ENCODE measurements around the gene MEIOB. TPM values are rescaled to one million over a fixed set of nuclear protein-coding genes. Genes with fewer than 3 reads are reported as not detected.

The MEIOB gene
- total RNA-seq, 1 donor from 2014 or later = 2.4 TPM

- H3K4me1 Mint-ChIP-seq (ENCODE audit: low read depth, unreplicated experiment) = no peaks in the 10 kb centered on the region
- H3K27me3 Mint-ChIP-seq (ENCODE audit: unreplicated experiment) = peaks cover 13% of the 10 kb centered on the region
- no peak overlapping the region for H3K27ac Mint-ChIP-seq (ENCODE audit: unreplicated experiment)
Measured at GRCh38 chr16:1850981-1851380, 21.0 kb downstream of the MEIOB start.

GRCh38 chr16:1846416-1846815 lies 25.5 kb downstream of the MEIOB start:
- TF ChIP-seq CTCF (IDR thresholded peaks at IDR 0.05; ENCODE audit: partially characterized antibody, unreplicated experiment) = no peak
- DNase-seq = no peak
- no peaks in the 10 kb centered on the region for H3K9me3 Mint-ChIP-seq (ENCODE audit: unreplicated experiment)
- H3K36me3 Mint-ChIP-seq (ENCODE audit: unreplicated experiment) = no peaks in the 10 kb centered on the region
- H3K27ac Mint-ChIP-seq (ENCODE audit: unreplicated experiment) = no peak overlapping the region
- H3K27me3 Mint-ChIP-seq (ENCODE audit: unreplicated experiment) = peaks cover 3% of the 10 kb centered on the region
- no peak overlapping the region for H3K4me3 Mint-ChIP-seq (ENCODE audit: unreplicated experiment)
- H3K4me1 Mint-ChIP-seq (ENCODE audit: low read depth, unreplicated experiment) = no peaks in the 10 kb centered on the region

More at GRCh38 chr16:1850981-1851380, 21.0 kb downstream of the MEIOB start:
- H3K9me3 Mint-ChIP-seq (ENCODE audit: unreplicated experiment) = no peaks in the 10 kb centered on the region
- no peak for DNase-seq
- no peak overlapping the region for H3K4me3 Mint-ChIP-seq (ENCODE audit: unreplicated experiment)
- TF ChIP-seq CTCF (IDR thresholded peaks at IDR 0.05; ENCODE audit: partially characterized antibody, unreplicated experiment) = no peak
- no peaks in the 10 kb centered on the region for H3K36me3 Mint-ChIP-seq (ENCODE audit: unreplicated experiment)

GRCh38 chr16:1845985-1846384 lies 26.0 kb downstream of the MEIOB start:
- H3K9me3 Mint-ChIP-seq (ENCODE audit: unreplicated experiment) = no peaks in the 10 kb centered on the region
- peaks cover 3% of the 10 kb centered on the region for H3K27me3 Mint-ChIP-seq (ENCODE audit: unreplicated experiment)
- no peak overlapping the region for H3K27ac Mint-ChIP-seq (ENCODE audit: unreplicated experiment)
- no peak overlapping the region for H3K4me3 Mint-ChIP-seq (ENCODE audit: unreplicated experiment)
- no peaks in the 10 kb centered on the region for H3K4me1 Mint-ChIP-seq (ENCODE audit: low read depth, unreplicated experiment)
- no peak for DNase-seq
- no peak for TF ChIP-seq CTCF (IDR thresholded peaks at IDR 0.05; ENCODE audit: partially characterized antibody, unreplicated experiment)
- H3K36me3 Mint-ChIP-seq (ENCODE audit: unreplicated experiment) = no peaks in the 10 kb centered on the region

- peak overlapping the region; percentile 50 for H3K27ac Mint-ChIP-seq (ENCODE audit: unreplicated experiment)
- no peaks in the 10 kb centered on the region for H3K9me3 Mint-ChIP-seq (ENCODE audit: unreplicated experiment)
- peak overlapping the region; percentile 20 for H3K4me3 Mint-ChIP-seq (ENCODE audit: unreplicated experiment)
- H3K4me1 Mint-ChIP-seq (ENCODE audit: low read depth, unreplicated experiment) = no peaks in the 10 kb centered on the region
- H3K36me3 Mint-ChIP-seq (ENCODE audit: unreplicated experiment) = no peaks in the 10 kb centered on the region
- H3K27me3 Mint-ChIP-seq (ENCODE audit: unreplicated experiment) = peaks cover 2% of the 10 kb centered on the region
- no peak for DNase-seq
- TF ChIP-seq CTCF (IDR thresholded peaks at IDR 0.05; ENCODE audit: partially characterized antibody, unreplicated experiment) = no peak
Measured at GRCh38 chr16:1839554-1839953, 32.4 kb downstream of the MEIOB start.

GRCh38 chr16:1834096-1834495 lies 37.9 kb downstream of the MEIOB start:
- no peak for DNase-seq
- Mint-ChIP-seq H3K4me1 (ENCODE audit: low read depth, unreplicated experiment) (peaks cover 4% of the 10 kb centered on the region), H3K36me3 (ENCODE audit: unreplicated experiment) (no peaks in the 10 kb centered on the region), H3K9me3 (ENCODE audit: unreplicated experiment) (no peaks in the 10 kb centered on the region), H3K4me3 (ENCODE audit: unreplicated experiment) (no peak overlapping the region), H3K27me3 (ENCODE audit: unreplicated experiment) (no peaks in the 10 kb centered on the region), H3K27ac (ENCODE audit: unreplicated experiment) (no peak overlapping the region)
- TF ChIP-seq CTCF (IDR thresholded peaks at IDR 0.05; ENCODE audit: partially characterized antibody, unreplicated experiment) = no peak
